Thyroid gland (tissue), 4 donors: ENCODE measurements around the gene TMED8.

Experiments used
- POLR2A ChIP-seq, 2 donors: fragments of 450-650 bp; IDR thresholded peaks; one replicate each; pipeline ENCODE4 v1.6.1; 2017; ENCODE audit warnings: antibody characterized with exemption in 2 of 2, mild to moderate bottlenecking in 2 of 2, moderate library complexity in 1 of 2
- TF ChIP-seq, protein P1 (sequence below), 6 experiments: fragments of 200-600 bp in 3 of 6; fragments of 450-650 bp in 3 of 6; sonication (generic) in 3 of 6; IDR thresholded peaks; one replicate each; pipeline ENCODE4 v1.5.1; 2016 to 2019; ENCODE audit warnings: antibody characterized with exemption in 6 of 6, mild to moderate bottlenecking in 2 of 6, inconsistent platforms in 1 of 6, moderate library complexity in 1 of 6

DNA sequence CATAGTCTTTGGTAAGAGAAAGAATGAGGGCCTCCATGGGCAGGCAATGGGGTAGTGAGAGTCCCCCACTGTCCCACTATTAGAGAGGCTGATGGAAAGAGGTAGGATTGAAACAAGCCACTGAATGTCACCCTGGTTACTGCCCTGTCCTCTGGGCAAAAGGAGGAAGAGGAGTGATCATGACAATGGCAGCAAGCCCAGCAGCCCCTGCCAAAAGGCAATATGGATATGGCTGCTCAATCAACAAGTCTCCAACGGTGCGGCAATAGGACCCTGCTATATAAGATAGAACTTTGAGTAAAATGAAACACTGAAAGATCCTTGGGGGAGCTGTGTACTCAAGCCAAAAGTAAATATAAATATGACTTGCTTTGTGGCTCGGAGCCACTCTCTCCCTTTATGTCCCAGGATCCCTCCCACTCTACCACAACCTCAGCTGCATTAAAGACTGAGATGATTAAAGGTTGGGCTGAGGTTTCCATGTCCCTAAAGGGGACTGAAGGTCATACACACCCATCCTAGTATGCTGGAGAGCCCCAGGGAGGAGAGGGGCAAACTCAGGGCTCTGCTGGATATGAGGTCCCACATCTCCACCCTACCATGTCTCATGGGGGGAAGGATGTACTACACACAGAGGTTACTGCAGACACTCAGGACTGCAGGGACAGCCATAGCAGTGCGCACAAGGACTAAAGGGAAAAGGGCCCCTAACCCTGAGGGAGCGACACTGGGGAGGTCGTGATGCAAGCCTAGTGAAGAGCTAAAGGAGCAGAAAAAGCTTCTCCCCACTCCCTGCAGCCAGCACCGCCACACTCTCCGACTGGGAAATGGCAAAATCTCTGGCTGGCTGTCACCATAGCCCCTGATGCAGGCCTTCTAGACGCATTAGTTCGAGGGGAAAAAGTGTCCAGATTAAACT is 62.1 kb downstream of the TMED8 start:
- TF ChIP-seq, protein P1, sequence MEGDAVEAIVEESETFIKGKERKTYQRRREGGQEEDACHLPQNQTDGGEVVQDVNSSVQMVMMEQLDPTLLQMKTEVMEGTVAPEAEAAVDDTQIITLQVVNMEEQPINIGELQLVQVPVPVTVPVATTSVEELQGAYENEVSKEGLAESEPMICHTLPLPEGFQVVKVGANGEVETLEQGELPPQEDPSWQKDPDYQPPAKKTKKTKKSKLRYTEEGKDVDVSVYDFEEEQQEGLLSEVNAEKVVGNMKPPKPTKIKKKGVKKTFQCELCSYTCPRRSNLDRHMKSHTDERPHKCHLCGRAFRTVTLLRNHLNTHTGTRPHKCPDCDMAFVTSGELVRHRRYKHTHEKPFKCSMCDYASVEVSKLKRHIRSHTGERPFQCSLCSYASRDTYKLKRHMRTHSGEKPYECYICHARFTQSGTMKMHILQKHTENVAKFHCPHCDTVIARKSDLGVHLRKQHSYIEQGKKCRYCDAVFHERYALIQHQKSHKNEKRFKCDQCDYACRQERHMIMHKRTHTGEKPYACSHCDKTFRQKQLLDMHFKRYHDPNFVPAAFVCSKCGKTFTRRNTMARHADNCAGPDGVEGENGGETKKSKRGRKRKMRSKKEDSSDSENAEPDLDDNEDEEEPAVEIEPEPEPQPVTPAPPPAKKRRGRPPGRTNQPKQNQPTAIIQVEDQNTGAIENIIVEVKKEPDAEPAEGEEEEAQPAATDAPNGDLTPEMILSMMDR (IDR thresholded peaks at IDR 0.05), result no peak
- no peak for TF ChIP-seq POLR2A (IDR thresholded peaks at IDR 0.05)
